ENCODE data around the gene CD44. TPM values are rescaled to one million over a fixed set of nuclear protein-coding genes. Genes with fewer than 3 reads are reported as not detected.

Gene CD44
- total and polyA plus RNA-seq, 10 of the 15 experiments (the other 5 are each of a cell fraction or from before 2014, with no cell fraction given), result 57.1 to 293 (median 120) TPM

DNA sequence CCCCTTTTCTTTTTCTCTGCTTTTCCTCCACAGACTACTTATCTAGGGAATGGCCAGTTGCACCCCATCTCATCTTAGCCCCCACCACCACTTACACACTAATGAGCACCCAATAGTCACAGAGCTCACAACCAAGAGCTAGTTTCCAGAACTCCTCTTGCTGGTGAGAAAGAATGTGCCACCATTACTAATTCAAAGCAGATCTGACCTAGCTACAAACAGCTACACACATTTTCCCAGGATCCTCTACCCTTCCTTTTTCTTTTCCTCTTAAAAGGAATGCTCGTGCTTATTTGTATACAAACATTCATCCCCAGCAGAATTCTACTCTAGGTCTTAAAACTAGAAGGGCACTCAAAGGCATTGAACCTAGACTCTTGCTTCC lies 136.8 kb downstream of the CD44 start (continued):
- TF ChIP-seq CUX1 (IDR thresholded peaks at IDR 0.05; ENCODE audit: insufficient replicate concordance, low read depth, low read length) (no peak), RCOR1 (conservative IDR thresholded peaks at IDR 0.05; ENCODE audit: low read depth, low read length) (no peak), MYC (IDR thresholded peaks at IDR 0.05; ENCODE audit: insufficient read depth, insufficient read length, insufficient replicate concordance, low read length, severe bottlenecking) (no peak), CHD2 (IDR thresholded peaks at IDR 0.05; ENCODE audit: borderline replicate concordance, low read depth, low read length) (no peak), ZNF274 (IDR thresholded peaks at IDR 0.05; ENCODE audit: insufficient read depth, insufficient read length) (no peak), MXI1 (IDR thresholded peaks at IDR 0.05; ENCODE audit: low read depth, low read length) (no peak), SMARCA5 (IDR thresholded peaks at IDR 0.05) (no peak), YBX1 (IDR thresholded peaks at IDR 0.05) (no peak), CEBPZ (IDR thresholded peaks at IDR 0.05; ENCODE audit: low read depth, low read length) (no peak), SREBF2 (IDR thresholded peaks at IDR 0.05; ENCODE audit: low read length) (no peak), RELA (IDR thresholded peaks at IDR 0.05; ENCODE audit: borderline replicate concordance, partially characterized antibody) (no peak), FOXK2 (IDR thresholded peaks at IDR 0.05) (no peak), ZNF592 (IDR thresholded peaks at IDR 0.05) (no peak), CEBPB (IDR thresholded peaks at IDR 0.05; ENCODE audit: borderline replicate concordance in 1 of 2, low read depth in 2 of 2, low read length in 2 of 2) (no peak)
- TF ChIP-seq, protein P1, sequence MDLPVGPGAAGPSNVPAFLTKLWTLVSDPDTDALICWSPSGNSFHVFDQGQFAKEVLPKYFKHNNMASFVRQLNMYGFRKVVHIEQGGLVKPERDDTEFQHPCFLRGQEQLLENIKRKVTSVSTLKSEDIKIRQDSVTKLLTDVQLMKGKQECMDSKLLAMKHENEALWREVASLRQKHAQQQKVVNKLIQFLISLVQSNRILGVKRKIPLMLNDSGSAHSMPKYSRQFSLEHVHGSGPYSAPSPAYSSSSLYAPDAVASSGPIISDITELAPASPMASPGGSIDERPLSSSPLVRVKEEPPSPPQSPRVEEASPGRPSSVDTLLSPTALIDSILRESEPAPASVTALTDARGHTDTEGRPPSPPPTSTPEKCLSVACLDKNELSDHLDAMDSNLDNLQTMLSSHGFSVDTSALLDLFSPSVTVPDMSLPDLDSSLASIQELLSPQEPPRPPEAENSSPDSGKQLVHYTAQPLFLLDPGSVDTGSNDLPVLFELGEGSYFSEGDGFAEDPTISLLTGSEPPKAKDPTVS (IDR thresholded peaks at IDR 0.05; ENCODE audit: low read depth, low read length), result no peak

Data from GM12878 (cell line).